IgD-negative memory B cell (primary cell): ENCODE data around the gene GOSR2. TPM values are rescaled to one million over a fixed set of nuclear protein-coding genes. Genes with fewer than 3 reads are reported as not detected.

Experiments
- polyA plus RNA-seq: library from polyadenylated mRNA; unstranded; fragments of 300-500 nt; fragmentation: Illumina TruSeq; gene quantifications from one replicate; pipeline ENCODE4 v1.2.3, GENCODE V29; 2021

GOSR2 gene
- polyA plus RNA-seq, 1 donor from 2014 or later, result 49.2 TPM

Other genes starting within 250 kb of the GOSR2 start
- gene WNT3, start 104.5 kb upstream of the GOSR2 start, polyA plus RNA-seq, result 0.14 TPM
- not detected for gene WNT9B, start 71.6 kb upstream of the GOSR2 start, polyA plus RNA-seq
- gene RPRML, start 56.1 kb downstream of the GOSR2 start, polyA plus RNA-seq, result 0.28 TPM